Keratinocyte (primary cell): Measurements from ENCODE around the gene GPC4. TPM values are rescaled to one million over a fixed set of nuclear protein-coding genes. Genes with fewer than 3 reads are reported as not detected.

Experiments used
- DNase-seq: peaks from one replicate; pipeline ENCODE4 v3.0.0-alpha.2; 2011; ENCODE audit warnings: low read depth, missing footprints, low spot score
- FAIRE-seq: peaks from 2 replicates; lab custom pipeline; 2011; peaks lifted over from hg19 to GRCh38; lab: Jason Lieb, UNC
- H2AFZ ChIP-seq: 2 replicates; pipeline ENCODE4 v1.6.0; 2012; ENCODE audit warnings: low read length, control low read depth, inconsistent platforms; ENCODE audit not compliant: control insufficient read depth
- H3K27ac ChIP-seq: 2 replicates; pipeline ENCODE4 v1.5.1; 2011; ENCODE audit warnings: low read length; ENCODE audit not compliant: control insufficient read depth, insufficient read depth
- H3K27me3 ChIP-seq: 3 replicates; pipeline ENCODE4 v1.6.0; 2011; ENCODE audit warnings: low read length; ENCODE audit not compliant: control insufficient read depth, insufficient read depth; ENCODE audit errors: extremely low read depth
- H3K36me3 ChIP-seq, 2 experiments: 2 replicates in 1 of 2; 3 replicates in 1 of 2; pipeline ENCODE4 v1.5.1; 2011; ENCODE audit warnings: low read length in 2 of 2, mild to moderate bottlenecking in 1 of 2; ENCODE audit not compliant: control insufficient read depth in 2 of 2, insufficient read depth in 2 of 2; ENCODE audit errors: extremely low read depth in 1 of 2
- H3K4me1 ChIP-seq: 3 replicates; pipeline ENCODE4 v1.5.1; 2011; ENCODE audit warnings: low read length; ENCODE audit not compliant: control insufficient read depth, insufficient read depth; ENCODE audit errors: extremely low read depth
- H3K4me2 ChIP-seq: 3 replicates; pipeline ENCODE4 v1.6.0; 2011; ENCODE audit warnings: low read depth, low read length; ENCODE audit not compliant: control insufficient read depth, insufficient read depth; ENCODE audit errors: extremely low read depth
- H3K4me3 ChIP-seq, 3 experiments: fragments of 200-600 bp in 1 of 3; sonication (generic) in 1 of 3; 2 replicates in 2 of 3; 3 replicates in 1 of 3; pipeline ENCODE4 v1.5.1; 2011 to 2016; ENCODE audit warnings: low read length in 3 of 3, mild to moderate bottlenecking in 3 of 3, control low read depth in 2 of 3, inconsistent platforms in 1 of 3, low read depth in 1 of 3, mixed read lengths in 1 of 3, mixed run types in 1 of 3, moderate library complexity in 1 of 3; ENCODE audit not compliant: control insufficient read depth in 2 of 3, insufficient read depth in 2 of 3; ENCODE audit errors: extremely low read depth in 1 of 3
- H3K79me2 ChIP-seq: 2 replicates; pipeline ENCODE4 v1.6.0; 2012; ENCODE audit warnings: low read length; ENCODE audit not compliant: control insufficient read depth, insufficient read depth
- H3K9ac ChIP-seq: 3 replicates; pipeline ENCODE4 v1.6.0; 2011; ENCODE audit warnings: low read length; ENCODE audit not compliant: control insufficient read depth, insufficient read depth; ENCODE audit errors: extremely low read depth
- H3K9me1 ChIP-seq: 3 replicates; pipeline ENCODE4 v1.6.0; 2011; ENCODE audit warnings: low read length; ENCODE audit not compliant: control insufficient read depth, insufficient read depth; ENCODE audit errors: extremely low read depth
- H3K9me3 ChIP-seq: 2 replicates; pipeline ENCODE4 v1.5.1; 2012; ENCODE audit warnings: low read depth, low read length; ENCODE audit not compliant: control insufficient read depth
- H4K20me1 ChIP-seq: 3 replicates; pipeline ENCODE4 v1.6.0; 2011; ENCODE audit warnings: low read length; ENCODE audit not compliant: control insufficient read depth, insufficient read depth; ENCODE audit errors: extremely low read depth
- EZH2 ChIP-seq: IDR thresholded peaks from one replicate; pipeline ENCODE4 v1.6.1; 2012; ENCODE audit warnings: inconsistent platforms, mild to moderate bottlenecking, low read length, moderate library complexity
- dilution Hi-C: fragments of 300-500 bp; cut with MboI; formaldehyde crosslinking; loops from one replicate; pipeline ENCODE4 v1.7.0; 2020; ENCODE audit warnings: low sequenced_read_pairs; ENCODE audit not compliant: extremely low pct_ligation_motif_present
- polyA plus RNA-seq, 5 experiments: library from polyadenylated mRNA; depleted of rRNA in 3 of 5; stranded (reverse) in 3 of 5; stranded (forward) in 1 of 5; unstranded in 1 of 5; fragments of >200 nt; gene quantifications; 1 replicate in 1 of 5; 2 replicates in 3 of 5; 3 replicates in 1 of 5; pipeline versions ENCODE4 v1.2.1 to v1.2.3, GENCODE V29; 2011 to 2012; ENCODE audit warnings: missing spikeins in 2 of 5, low read depth in 1 of 5, low replicate concordance in 1 of 5
- TF ChIP-seq, protein P1 (sequence below), 3 experiments: IDR thresholded peaks in 1 of 3; conservative IDR thresholded peaks in 1 of 3; optimal IDR thresholded peaks in 1 of 3; 2 replicates in 2 of 3; 3 replicates in 1 of 3; pipeline versions ENCODE3 to v1.5.1; 2011; ENCODE audit warnings: low read length in 3 of 3, mild to moderate bottlenecking in 3 of 3, moderate library complexity in 2 of 3, control low read depth in 1 of 3, inconsistent platforms in 1 of 3; ENCODE audit not compliant: insufficient read depth in 2 of 3; ENCODE audit errors: extremely low read depth in 1 of 3

GPC4 gene
- polyA plus RNA-seq, 1 donor (not counting 4 experiments of a cell fraction or from before 2014, with no cell fraction given): 0.76 TPM

DNA sequence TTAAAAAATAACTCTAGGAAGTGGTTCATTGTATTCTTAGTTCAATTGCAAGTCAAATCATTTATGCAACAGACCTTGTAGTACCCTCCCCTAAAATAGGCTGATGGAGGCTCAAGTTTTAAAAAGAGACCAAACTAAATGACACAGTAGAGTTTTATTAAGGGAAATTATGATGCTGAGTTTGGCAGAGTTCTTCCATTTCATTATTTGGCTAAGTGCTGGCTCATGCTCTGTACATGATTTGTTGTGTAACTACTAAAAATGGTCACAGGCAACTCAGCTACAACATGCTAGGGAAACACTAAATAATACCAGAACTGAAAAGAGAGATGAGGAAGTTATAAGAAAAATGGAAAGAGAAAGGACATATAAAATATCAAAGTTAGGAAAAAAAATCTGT is 101.0 kb downstream of the GPC4 start:
- no peak overlapping the region for H3K4me3 ChIP-seq
- no peak overlapping the region for H2AFZ ChIP-seq
- H3K9me3 ChIP-seq: no peaks in the 10 kb centered on the region
- H3K36me3 ChIP-seq: no peaks in the 10 kb centered on the region
- no peaks in the 10 kb centered on the region for H3K79me2 ChIP-seq
- H3K9ac ChIP-seq: no peak overlapping the region
- no peaks in the 10 kb centered on the region for H3K9me1 ChIP-seq
- dilution Hi-C loops: no loop called here
- H3K4me1 ChIP-seq: no peaks in the 10 kb centered on the region
- FAIRE-seq: no peak
- no peak overlapping the region for H3K4me2 ChIP-seq
- DNase-seq: no peak
- H3K27me3 ChIP-seq: no peaks in the 10 kb centered on the region
- H3K27ac ChIP-seq: no peak overlapping the region
- TF ChIP-seq EZH2: no peak
- TF ChIP-seq, protein P1, sequence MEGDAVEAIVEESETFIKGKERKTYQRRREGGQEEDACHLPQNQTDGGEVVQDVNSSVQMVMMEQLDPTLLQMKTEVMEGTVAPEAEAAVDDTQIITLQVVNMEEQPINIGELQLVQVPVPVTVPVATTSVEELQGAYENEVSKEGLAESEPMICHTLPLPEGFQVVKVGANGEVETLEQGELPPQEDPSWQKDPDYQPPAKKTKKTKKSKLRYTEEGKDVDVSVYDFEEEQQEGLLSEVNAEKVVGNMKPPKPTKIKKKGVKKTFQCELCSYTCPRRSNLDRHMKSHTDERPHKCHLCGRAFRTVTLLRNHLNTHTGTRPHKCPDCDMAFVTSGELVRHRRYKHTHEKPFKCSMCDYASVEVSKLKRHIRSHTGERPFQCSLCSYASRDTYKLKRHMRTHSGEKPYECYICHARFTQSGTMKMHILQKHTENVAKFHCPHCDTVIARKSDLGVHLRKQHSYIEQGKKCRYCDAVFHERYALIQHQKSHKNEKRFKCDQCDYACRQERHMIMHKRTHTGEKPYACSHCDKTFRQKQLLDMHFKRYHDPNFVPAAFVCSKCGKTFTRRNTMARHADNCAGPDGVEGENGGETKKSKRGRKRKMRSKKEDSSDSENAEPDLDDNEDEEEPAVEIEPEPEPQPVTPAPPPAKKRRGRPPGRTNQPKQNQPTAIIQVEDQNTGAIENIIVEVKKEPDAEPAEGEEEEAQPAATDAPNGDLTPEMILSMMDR (optimal IDR thresholded peaks at IDR 0.05 in 1 of 3, IDR thresholded peaks at IDR 0.05 in 1 of 3, conservative IDR thresholded peaks at IDR 0.05 in 1 of 3; ENCODE audit: extremely low read depth in 1 of 3, insufficient read depth in 2 of 3, low read length in 3 of 3): no peak
- H4K20me1 ChIP-seq: no peaks in the 10 kb centered on the region

GRCh38 chrX:133308499-133308897 is 106.8 kb downstream of the GPC4 start:
- DNase-seq: no peak
- H3K4me2 ChIP-seq: no peak overlapping the region
- H3K27ac ChIP-seq: no peak overlapping the region
- no peak overlapping the region for H2AFZ ChIP-seq
- H3K9me1 ChIP-seq: no peaks in the 10 kb centered on the region
- H3K36me3 ChIP-seq: no peaks in the 10 kb centered on the region
- H3K9ac ChIP-seq: no peak overlapping the region
- H3K9me3 ChIP-seq: no peaks in the 10 kb centered on the region
- FAIRE-seq: no peak
- dilution Hi-C loops: no loop called here
- H3K4me3 ChIP-seq: no peak overlapping the region
- no peaks in the 10 kb centered on the region for H3K27me3 ChIP-seq
- no peaks in the 10 kb centered on the region for H3K4me1 ChIP-seq
- TF ChIP-seq, protein P1 (optimal IDR thresholded peaks at IDR 0.05 in 1 of 3, IDR thresholded peaks at IDR 0.05 in 1 of 3, conservative IDR thresholded peaks at IDR 0.05 in 1 of 3; ENCODE audit: extremely low read depth in 1 of 3, insufficient read depth in 2 of 3, low read length in 3 of 3): no peak
- no peak for TF ChIP-seq EZH2
- no peaks in the 10 kb centered on the region for H3K79me2 ChIP-seq
- no peaks in the 10 kb centered on the region for H4K20me1 ChIP-seq
